ENCODE measurements around the gene ARHGAP33. TPM values are rescaled to one million over a fixed set of nuclear protein-coding genes. Genes with fewer than 3 reads are reported as not detected.

Gene ARHGAP33
- total RNA-seq, 1 experiment from 2014 or later, result 27.0 TPM

- no peak for DNase-seq
- no peak for TF ChIP-seq CTCF (IDR thresholded peaks at IDR 0.05; ENCODE audit: unreplicated experiment)
- CTCF ChIA-PET, result no interaction called here
- H3K27me3 Mint-ChIP-seq (ENCODE audit: unreplicated experiment), result no peaks in the 10 kb centered on the region
- BruUV-seq (replicated peaks), result no TSS peak
- intact Hi-C loops (cut with micrococcal nuclease; ENCODE audit: unreplicated experiment), result no loop called here
- H3K4me1 Mint-ChIP-seq (ENCODE audit: low read depth, unreplicated experiment), result peaks cover 4% of the 10 kb centered on the region
- no peaks in the 10 kb centered on the region for H3K36me3 Mint-ChIP-seq (ENCODE audit: insufficient read depth, unreplicated experiment)
- no peak overlapping the region for H3K27ac Mint-ChIP-seq (ENCODE audit: unreplicated experiment)
- H3K4me3 Mint-ChIP-seq (ENCODE audit: low read depth, unreplicated experiment), result no peak overlapping the region
- no peaks in the 10 kb centered on the region for H3K9me3 Mint-ChIP-seq (ENCODE audit: low read depth, unreplicated experiment)
These were observed 13.0 kb downstream of the ARHGAP33 start for GRCh38 chr19:35788205-35788960.

GRCh38 chr19:35789195-35789977 is 14.0 kb downstream of the ARHGAP33 start:
- intact Hi-C loops (cut with micrococcal nuclease; ENCODE audit: unreplicated experiment), result no loop called here
- no peak for TF ChIP-seq CTCF (IDR thresholded peaks at IDR 0.05; ENCODE audit: unreplicated experiment)
- H3K27me3 Mint-ChIP-seq (ENCODE audit: unreplicated experiment), result no peaks in the 10 kb centered on the region
- H3K27ac Mint-ChIP-seq (ENCODE audit: unreplicated experiment), result no peak overlapping the region
- no peak overlapping the region for H3K4me3 Mint-ChIP-seq (ENCODE audit: low read depth, unreplicated experiment)
- BruUV-seq (replicated peaks), result no TSS peak
- H3K36me3 Mint-ChIP-seq (ENCODE audit: insufficient read depth, unreplicated experiment), result no peaks in the 10 kb centered on the region
- DNase-seq, result no peak
- CTCF ChIA-PET, result interaction anchor here (0.6 to 1.1 kb wide), 2 partner anchors 30 to 137 kb away, joined by 4 to 9 read pairs; no protein-coding TSS in a partner anchor
- peaks cover 8% of the 10 kb centered on the region for H3K4me1 Mint-ChIP-seq (ENCODE audit: low read depth, unreplicated experiment)
- no peaks in the 10 kb centered on the region for H3K9me3 Mint-ChIP-seq (ENCODE audit: low read depth, unreplicated experiment)

GRCh38 chr19:35789978-35790944 is 14.9 kb downstream of the ARHGAP33 start:
- TF ChIP-seq CTCF (IDR thresholded peaks at IDR 0.05; ENCODE audit: unreplicated experiment), result no peak
- H3K4me3 Mint-ChIP-seq (ENCODE audit: low read depth, unreplicated experiment), result no peak overlapping the region
- BruUV-seq (replicated peaks), result no TSS peak
- H3K27ac Mint-ChIP-seq (ENCODE audit: unreplicated experiment), result no peak overlapping the region
- no peak for DNase-seq
- H3K9me3 Mint-ChIP-seq (ENCODE audit: low read depth, unreplicated experiment), result no peaks in the 10 kb centered on the region
- peaks cover 8% of the 10 kb centered on the region for H3K4me1 Mint-ChIP-seq (ENCODE audit: low read depth, unreplicated experiment)
- no peaks in the 10 kb centered on the region for H3K36me3 Mint-ChIP-seq (ENCODE audit: insufficient read depth, unreplicated experiment)
- intact Hi-C loops (cut with micrococcal nuclease; ENCODE audit: unreplicated experiment), result no loop called here
- CTCF ChIA-PET, result interaction anchor here (0.5 to 1.1 kb wide), 2 partner anchors 16 to 29 kb away, joined by 3 to 9 read pairs; no protein-coding TSS in a partner anchor
- H3K27me3 Mint-ChIP-seq (ENCODE audit: unreplicated experiment), result no peaks in the 10 kb centered on the region
